ENCODE results near the gene DAP3.
"Not testable (repeated sequence)": the region's sequence is repeated elsewhere in the genome, so short reads cannot be mapped to it uniquely, and the experiment has no call there.

The DAP3 gene

DNA sequence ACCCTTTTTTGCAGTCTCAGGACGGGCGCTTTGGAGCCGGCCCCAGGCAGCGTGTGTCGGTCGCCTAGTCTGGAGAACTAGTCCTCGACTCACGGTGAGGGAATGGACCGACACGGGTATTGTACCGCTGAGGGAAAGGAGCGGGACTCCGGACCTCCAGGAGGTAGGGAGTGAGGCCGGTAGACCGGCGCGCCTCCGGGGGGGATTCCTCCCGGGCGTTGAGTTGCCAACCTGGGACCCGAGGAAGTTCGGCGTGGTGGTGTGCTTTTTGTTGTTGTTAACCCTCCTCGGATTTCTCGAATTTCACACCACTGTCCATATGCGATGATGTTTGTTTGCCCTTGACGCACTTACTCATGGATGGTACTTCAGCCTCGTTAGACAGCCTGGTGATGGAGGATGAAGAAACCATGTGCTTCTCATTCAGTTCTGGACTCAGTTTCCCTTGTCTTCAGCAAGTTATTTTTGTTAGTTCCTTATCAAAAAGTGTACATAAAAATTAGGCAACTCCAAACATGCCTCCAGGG, at the start of gene DAP3:
Gene DAP3, plus strand, starts transcription at position 11 of the 527 bp plus-strand sequence. CDS start 20,689 bp downstream, outside the sequence.
- DNase-seq (ENCODE audit: low read depth), result not testable (repeated sequence)

DNA sequence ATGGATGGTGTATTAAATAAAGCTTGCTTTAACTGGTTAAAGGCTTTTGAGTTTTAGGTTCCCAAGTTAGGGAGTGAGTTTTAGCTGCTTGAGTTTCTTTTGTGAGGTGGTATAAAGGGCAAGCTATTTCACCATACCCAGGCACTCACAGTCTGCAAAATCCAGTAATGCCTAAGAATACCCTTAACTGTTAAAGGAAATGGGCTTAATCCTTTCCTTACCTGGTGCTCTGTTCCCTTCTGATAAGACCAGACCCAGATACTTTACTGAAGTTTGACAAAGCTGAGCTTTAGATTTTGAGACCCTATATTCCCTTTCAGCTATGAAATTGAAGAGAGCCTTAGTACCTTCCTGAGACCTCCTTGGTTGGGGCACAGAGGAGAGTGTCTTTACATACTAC, 48.5 kb upstream of the DAP3 start:
- DNase-seq (ENCODE audit: low read depth), result no peak

DNA sequence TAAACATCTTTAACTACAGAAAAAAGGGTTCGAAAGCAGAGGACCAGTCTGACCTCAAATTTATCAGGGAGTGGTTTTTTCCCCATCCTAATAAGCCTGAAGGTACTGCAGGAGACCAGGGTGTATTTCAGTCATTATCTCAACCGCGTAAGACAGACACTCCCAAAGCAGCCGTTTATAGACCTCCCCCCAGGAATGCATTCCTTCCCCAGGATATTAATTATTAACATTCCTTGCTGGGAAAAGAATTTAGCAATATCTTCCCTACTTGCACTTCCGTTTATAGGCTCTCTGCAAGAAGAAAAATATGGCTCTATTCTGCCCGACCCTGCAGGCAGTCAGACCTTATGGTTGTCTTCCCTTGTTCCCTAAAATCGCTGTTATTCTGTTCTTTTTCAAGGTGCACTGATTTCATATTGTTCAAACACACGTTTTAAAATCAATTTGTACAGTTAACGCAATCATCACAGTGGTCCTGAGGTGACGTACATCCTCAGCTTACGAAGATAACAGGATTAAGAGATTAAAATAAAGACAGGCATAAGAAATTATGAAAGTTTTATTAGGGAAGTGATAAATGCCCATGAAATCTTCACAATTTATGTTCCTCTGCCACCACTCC, 46.2 kb upstream of the DAP3 start:
- not testable (repeated sequence) for DNase-seq (ENCODE audit: low read depth)

DNA sequence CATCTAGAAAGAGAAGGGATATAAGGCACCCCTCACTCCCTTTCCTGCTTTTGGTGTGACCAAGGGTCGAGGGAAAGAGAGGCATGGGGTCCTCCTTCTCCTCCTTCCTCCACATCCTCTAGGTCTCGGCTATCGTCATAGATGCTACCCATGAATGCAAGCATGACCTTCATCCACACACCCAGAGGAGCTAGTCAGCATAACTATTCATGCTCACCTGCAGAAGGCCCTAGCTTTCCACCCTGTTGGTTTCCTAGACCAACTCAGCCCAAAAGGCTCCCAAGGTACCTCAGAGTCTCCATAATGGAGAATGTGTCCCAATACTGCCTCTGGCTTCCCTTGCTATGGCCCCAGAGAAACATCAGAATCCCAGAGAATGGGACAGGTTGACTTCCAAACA, 45.7 kb upstream of the DAP3 start:
- no peak for DNase-seq (ENCODE audit: low read depth)

DNA sequence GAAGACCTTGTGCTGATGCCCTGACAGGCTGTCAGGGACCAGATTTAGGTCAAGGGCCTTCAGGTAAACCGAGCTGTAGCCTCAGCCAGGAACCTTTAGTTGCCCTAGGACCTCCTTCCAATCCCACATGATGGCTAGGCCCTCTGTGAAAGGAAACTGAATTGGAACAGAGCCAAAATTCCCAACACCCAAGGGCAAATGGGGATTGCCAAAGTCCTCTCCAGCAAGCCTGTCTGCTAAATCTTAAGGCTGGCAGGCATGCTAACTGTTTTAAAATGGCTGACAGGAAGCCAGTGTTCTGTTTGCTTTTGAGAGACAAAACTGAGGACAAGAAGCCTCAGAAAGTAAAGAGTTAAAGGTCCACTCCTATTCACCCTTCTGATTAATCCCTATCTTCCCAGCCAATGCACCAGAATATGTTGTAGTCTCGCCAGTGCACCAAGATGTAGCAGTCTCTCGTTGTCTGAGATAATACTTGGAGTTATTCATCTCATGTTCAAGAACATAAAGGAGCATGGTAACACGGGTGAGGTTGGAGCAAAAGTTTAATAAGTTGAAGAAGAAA, 43.8 kb upstream of the DAP3 start:
- DNase-seq (ENCODE audit: low read depth), result no peak

DNA sequence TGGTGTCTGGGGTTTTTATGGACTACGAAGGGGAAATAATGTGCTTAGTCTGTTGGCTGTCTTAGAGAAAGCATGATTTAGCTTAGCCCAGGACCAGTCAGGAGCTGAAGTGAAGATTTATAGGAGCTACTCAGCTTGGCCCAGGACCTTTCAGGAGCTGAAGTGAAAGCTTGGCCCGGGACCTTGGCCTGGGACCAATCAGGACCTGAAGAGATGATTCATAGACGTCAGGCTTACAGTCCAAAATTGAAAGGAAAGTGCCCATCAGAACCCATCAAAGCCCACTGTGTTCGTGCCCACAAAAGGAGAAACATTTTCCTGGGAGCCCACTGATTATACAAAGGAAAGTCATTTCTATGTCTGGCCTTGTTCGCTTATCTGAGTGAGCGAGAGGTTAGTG, 43.2 kb upstream of the DAP3 start:
- no peak for DNase-seq (ENCODE audit: low read depth)

DNA sequence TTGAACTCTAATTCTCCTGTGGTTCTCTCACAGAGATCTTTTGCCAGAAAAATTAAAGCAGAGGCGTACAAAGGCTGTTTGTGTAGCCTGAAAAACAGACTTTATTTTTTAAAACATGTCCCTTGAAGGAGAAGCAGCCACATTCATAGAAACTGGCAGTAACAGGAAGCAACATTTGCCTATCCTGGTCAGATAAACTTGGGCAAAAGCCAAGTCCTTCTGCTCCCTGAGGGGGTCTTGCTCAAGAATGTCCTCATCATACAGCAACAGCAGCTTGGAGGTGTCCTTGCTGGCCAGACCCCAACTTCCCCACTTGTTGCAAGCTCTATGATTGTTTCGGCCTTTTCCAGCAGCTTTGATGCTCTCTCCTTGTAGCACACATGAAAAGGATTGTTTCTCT, 42.6 kb upstream of the DAP3 start:
- DNase-seq (ENCODE audit: low read depth), result no peak

DNA sequence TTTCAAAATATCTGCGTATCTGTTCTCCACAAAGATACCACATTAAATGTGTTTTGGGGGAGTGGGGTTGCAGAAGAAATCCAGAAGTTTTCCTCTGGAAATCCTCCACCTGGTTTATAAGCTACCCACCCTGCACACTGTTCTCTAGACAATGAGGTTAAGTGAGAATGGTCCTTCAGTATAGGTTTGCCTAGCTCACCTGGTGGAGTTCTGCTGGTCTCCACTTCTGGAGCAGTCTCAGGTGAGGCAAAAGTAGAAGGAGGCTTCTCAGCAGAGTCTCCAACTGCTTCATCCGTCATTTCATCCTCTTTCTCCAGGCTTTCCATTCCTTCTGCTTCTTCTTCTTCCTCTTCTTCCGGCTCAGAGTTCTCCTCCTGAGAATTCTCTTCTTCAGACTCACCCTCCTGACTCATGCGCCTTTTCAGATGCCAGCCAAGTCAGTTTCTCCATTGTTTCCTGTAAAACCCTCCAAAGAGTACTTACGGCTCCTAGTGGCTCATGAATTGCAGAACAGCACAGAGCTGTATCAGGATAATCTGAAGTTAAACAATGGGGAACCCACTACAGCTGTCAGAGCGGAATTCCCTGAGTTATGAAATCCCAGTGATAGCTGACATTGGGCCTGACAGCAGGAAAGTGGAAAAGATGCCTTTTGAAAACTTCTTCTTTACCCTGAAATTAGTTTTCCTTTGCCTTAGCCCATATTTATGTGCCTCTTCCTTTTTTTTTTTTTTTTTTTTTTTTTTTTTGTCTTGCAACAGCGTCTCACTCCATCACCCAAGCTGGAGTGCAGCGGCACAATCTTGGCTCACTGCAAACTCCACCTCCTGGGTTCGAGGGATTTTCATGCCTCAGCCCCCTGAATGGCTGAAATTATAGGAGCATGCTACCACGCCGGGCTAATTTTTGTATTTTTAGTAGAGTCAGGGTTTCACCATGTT, 40.4 kb upstream of the DAP3 start:
- DNase-seq (ENCODE audit: low read depth), result no peak

DNA sequence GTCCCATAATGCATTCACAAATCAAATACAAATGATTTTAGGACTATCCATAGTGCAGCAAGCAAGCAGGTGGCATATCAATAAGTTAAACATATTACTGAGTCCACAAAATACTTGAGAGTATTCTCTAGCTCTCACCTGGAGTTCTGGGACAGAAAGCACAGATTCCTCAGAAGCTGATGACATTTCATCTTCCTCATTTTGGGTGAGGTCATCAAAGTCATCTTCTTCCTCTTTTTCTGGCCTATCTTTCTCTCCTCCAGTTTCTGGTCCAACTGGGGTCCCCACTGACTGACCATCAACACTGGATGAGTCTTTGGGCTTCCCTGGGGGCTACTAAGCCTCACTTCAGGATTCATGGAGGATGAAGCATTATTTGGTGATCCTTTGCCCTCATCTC, 39.2 kb upstream of the DAP3 start:
- no peak for DNase-seq (ENCODE audit: low read depth)

DNA sequence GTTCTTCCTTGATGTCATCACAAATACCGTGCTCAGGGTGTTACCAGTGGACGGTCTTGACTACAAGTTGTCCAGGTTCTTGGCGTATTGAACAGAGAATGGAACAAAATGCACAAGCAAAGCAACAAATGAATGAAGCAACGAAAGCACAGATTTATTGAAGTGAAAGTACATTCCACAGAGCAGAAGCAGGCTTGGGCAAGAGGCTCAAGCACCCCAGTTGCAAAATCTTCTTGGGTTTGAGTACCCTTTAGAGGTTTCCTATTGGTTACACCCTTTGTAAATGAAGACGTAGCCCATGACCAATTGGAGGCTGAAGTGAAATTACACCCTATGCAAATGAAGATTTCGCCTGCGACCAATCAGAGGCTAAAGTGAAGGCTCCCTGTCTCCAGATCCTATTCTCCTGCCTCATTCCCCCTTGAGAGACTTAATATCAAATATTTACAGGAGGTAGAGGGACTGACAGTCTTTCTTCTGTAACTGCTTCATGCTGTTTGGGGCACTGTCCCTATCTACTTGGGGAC, 38.6 kb upstream of the DAP3 start:
- DNase-seq (ENCODE audit: low read depth), result no peak

DNA sequence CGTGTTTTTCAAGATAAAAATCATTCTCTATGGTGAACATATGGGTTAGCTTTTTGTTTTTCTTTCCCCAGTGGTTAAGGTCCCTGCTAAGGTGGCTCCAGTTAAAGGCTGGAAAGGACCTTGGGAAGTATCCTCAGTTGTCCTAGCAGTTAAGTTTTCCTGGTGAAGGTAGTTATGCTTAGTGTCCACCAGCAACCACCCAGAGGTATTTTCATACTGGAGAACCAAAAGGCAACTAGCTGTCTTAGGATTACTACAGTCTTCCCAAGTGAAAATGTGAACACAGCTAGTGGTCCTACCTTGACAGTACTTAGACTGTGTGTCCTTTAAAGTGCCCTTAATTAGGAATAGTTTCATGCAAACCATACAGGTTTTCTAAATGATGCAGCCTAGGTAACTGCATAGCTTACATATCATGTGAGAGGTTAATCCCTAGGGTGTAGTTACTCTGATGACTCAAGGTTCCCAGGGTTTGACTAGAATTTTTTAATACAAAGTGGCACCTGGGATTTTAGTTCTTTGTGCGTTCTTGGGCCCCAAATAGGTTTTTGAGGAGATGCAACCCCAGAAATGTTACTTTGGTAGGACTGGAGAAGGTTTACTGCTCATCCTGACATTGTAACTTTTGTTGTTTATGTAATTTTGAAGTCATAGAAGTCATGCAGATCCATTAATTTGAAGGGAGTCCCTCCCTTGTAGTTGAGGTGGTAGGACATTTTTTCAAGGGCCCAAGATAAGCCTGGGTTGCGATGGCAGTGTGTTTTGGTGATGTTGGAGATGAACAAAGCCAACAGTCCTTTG, 36.8 kb upstream of the DAP3 start:
- no peak for DNase-seq (ENCODE audit: low read depth)

DNA sequence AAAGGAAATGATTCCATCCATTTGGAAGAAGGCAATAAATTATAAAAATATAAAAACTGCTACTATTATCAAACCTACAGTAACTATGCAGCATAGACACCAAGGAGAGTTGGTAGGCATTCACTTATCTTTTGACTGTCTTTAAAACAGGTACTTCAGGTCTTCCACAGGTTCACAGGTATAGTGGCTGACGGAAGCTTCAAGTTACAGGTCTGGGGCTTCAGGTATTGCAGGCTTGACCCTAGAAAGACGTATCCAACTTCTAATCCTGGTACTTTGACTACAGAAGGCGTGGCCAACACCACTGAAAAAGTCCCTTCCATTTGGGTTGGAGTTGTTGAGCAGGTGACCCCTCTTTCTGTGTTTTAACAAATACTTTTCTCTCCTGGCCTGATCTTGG, 35.9 kb upstream of the DAP3 start:
- DNase-seq (ENCODE audit: low read depth), result no peak

DNA sequence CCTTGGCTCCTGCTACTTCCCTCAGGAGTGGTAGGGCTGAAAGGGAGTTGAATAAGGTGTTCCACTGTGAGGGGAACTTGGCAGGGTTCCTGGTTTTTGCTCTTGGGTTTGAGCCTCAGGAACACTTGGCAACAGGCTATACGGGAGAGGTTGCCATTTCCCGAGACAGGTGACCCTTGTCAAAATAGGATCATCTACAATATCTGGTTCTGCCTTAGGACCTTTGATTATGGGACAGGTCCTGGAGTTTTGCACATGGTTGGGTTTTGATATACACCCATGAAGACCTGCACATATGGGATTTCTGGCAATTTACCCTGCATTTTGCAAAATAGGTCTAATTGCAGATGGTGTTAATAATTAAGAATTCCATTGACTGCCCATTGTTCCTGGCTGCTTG, 31.4 kb upstream of the DAP3 start:
- no peak for DNase-seq (ENCODE audit: low read depth)

DNA sequence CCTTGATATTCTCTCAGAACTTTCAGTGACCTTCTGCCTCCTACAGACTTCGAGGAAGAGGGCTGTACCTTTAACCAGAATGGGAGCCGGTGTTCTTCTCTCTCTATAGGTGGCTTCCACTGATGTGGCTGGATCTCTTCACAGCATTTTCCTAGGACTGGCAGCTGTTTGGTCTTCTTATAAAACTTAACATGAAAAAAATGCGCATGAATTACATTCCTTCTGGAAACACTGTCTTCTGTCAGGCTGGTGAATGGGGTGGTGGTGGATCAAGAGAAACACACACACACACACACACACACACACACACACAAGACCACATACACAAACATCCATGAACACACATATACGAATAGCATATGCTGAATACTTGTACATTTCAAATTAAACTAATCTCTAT, 27.7 kb upstream of the DAP3 start:
- DNase-seq (ENCODE audit: low read depth), result not testable (repeated sequence)

DNA sequence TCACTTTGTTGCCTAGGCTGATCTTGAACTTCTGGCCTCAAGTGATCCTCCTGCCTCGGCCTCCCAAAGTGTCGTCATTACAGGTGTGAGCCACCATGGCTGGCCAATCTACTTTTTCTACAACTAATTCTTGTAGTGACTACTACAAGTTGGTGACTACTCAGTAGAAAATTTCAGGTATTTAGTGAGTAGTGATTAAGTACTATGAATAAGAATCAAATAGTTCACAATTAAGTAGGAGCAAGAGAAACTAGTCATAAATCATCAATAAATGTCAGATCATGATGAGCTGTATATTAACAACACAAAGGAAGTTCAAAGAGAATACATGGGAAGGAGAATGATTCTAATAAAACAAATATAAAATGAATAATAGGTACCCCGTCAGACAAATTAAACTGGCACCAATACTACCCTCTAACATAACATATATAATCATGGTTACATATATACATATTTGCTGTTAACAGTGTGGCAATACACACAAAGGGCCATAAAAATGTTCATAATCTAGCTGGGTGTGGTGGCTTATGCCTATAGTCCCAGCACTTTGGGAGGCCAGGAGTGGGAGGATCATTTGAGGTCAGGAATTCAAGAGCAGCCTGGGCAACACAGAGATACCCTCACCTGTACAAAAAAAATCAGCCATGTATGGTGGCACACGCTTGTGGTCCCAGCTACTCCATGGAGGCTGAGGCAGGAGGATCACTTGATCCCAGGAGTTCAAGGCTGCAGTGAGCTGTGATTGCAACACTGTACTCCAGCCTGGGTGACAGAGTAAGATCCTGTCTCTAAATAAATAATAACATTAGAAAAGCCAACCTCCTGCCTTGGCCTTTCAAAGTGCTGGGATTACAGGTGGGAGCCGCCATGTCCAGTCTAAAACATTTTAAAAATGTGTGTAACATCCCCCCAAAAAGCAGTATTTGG, 19.4 kb upstream of the DAP3 start:
- no peak for DNase-seq (ENCODE audit: low read depth)

DNA sequence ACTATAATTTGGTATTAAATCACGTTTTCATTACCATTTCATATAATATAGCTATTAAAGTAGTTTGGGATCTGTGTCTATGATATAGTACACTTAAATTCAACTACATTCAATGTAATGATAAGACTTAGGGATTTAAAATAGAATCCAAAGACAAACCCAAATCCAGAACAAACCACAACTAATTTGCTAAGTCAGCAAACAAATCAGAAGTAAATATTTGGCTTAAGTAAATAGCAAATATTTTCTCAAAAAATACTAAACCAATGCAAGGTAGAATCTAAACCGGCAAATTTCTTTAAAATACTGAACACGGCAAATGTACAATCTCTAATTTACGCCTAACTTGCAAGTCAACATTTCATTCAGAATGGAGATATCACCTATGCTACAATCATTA, 17.1 kb upstream of the DAP3 start:
- DNase-seq (ENCODE audit: low read depth), result no peak

DNA sequence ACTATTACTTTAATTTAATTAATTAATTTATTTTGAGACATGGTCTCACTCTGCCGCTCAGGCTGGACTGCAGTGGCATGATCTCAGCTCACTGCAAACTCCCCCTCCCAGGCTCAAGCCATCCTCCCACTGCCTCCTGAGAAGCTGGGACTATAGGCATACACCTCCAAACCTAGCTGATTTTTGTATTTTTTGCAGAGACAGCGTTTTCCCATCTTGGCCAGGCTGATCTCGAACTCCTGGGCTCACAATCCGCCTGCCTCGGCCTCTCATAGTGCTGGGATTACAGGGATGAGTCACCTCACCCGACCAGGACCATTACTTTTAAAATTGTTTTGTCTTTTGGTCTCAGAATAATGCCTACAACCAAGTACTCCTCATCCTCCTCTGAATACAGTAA, 15.9 kb upstream of the DAP3 start:
- DNase-seq (ENCODE audit: low read depth), result no peak

DNA sequence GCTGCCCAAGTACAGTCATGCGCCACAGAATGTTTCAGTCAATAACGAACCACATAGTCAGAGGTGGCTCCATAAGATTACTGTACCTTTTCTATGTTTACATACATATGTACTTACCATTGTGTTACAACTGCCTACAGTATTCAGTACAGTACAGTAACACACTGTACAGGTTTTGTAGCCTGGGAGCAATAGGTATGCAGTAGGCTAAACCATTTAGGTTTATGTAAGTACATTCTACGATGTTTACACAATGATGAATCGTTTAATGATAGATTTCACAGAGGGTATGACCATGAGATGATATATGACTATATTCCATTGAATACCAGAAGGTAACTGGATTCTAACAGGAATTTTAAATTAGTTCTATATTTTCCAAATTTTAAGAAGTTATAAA, 10.9 kb upstream of the DAP3 start:
- no peak for DNase-seq (ENCODE audit: low read depth)

DNA sequence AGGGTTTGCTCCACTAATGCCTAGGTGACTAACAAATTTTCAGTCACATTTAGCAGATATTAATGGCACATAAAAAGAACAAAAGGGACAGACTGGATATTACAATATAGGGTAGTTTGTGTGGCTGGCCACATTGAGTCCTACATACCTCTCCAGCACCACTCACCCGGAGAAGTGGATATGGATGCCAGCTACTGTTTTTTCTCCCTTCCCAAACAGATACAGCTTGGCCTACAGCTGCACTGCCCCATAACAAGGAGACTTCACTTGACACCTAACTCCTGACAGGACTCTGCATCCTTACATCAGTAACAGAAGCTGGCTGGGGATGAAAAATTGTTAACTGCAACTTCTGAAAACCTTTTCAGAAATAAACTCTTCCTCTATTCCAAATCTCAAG, 9.9 kb upstream of the DAP3 start:
- DNase-seq (ENCODE audit: low read depth), result not testable (repeated sequence)

DNA sequence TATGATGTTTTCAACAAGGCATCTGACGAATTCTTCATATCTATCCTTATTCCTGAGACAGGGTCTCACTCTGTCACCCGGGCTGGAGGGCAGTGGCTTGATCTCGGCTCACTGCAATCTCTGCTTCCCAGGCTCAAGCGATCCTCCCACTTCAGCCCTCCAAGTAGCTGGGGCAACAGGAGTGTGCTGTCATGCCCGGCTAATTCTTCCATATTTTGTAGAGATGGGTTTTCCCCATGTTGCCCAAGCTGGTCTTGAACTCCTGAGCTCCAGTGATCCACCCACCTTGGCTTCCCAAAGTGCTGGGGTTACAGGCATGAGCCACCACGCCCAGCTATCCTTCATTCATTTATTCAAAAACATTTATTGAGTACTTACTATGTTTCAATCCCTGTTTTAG, 8.4 kb upstream of the DAP3 start:
- no peak for DNase-seq (ENCODE audit: low read depth)

DNA sequence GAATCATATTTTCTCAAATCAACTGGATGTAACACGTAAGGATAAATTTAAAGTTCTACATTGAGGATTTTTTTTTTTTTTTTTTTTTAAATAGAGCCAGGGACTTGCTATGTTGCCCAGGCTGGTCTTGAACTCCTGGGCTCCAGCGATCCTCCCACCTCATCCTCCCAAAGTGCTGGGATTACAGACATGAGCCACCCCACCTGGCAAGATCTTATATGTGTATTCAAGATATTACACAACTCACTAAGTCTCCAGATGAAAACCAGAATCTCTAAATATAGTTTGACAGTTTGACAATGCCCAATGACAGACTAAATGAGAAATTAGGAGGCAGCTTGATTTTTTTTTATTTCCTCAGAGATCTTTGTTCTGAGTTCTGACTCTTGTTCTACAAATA, 7.1 kb upstream of the DAP3 start:
- no peak for DNase-seq (ENCODE audit: low read depth)
